GM18508 (cell line): ENCODE measurements around the gene GORASP2.
"Not testable (repeated sequence)": the region's sequence is repeated elsewhere in the genome, so short reads cannot be mapped to it uniquely, and the experiment has no call there.

Experiments
- ATAC-seq: cut with Tn5 transposase; IDR thresholded peaks from one replicate; pipeline ENCODE4 v1.9.1; 2021; ENCODE audit warnings: moderate number of reproducible peaks; ENCODE audit not compliant: insufficient read depth, unreplicated experiment

GORASP2 gene

GRCh38 chr2:170928824-170929685 lies at the start of gene GORASP2:
GORASP2 (plus strand) TSS chr2:170929253; CDS start chr2:170929341, 88 bp downstream.
- peak; percentile 75 for ATAC-seq

- ATAC-seq, result no peak
Observed at GRCh38 chr2:170881840-170882239, 47.2 kb upstream of the GORASP2 start.

- no peak for ATAC-seq
Observed at GRCh38 chr2:170882758-170883157, 46.3 kb upstream of the GORASP2 start.

GRCh38 chr2:170883683-170884082 lies 45.4 kb upstream of the GORASP2 start:
- no peak for ATAC-seq

- no peak for ATAC-seq
Observed at GRCh38 chr2:170885130-170885791, 43.8 kb upstream of the GORASP2 start.

GRCh38 chr2:170886386-170886785 lies 42.7 kb upstream of the GORASP2 start:
- ATAC-seq, result no peak

- no peak for ATAC-seq
Observed at GRCh38 chr2:170887496-170887895, 41.6 kb upstream of the GORASP2 start.

GRCh38 chr2:170887896-170888295 lies 41.2 kb upstream of the GORASP2 start:
- no peak for ATAC-seq

GRCh38 chr2:170891893-170892292 lies 37.2 kb upstream of the GORASP2 start:
- ATAC-seq, result no peak

GRCh38 chr2:170892391-170892951 lies 36.6 kb upstream of the GORASP2 start:
- ATAC-seq, result no peak

GRCh38 chr2:170895023-170895757 lies 33.9 kb upstream of the GORASP2 start:
- ATAC-seq, result no peak

GRCh38 chr2:170896622-170897021 lies 32.4 kb upstream of the GORASP2 start:
- no peak for ATAC-seq

GRCh38 chr2:170897108-170897507 lies 31.9 kb upstream of the GORASP2 start:
- ATAC-seq, result no peak

GRCh38 chr2:170905864-170906263 lies 23.2 kb upstream of the GORASP2 start:
- no peak for ATAC-seq

GRCh38 chr2:170911314-170911889 lies 17.7 kb upstream of the GORASP2 start:
- ATAC-seq, result no peak

GRCh38 chr2:170914994-170915666 lies 13.9 kb upstream of the GORASP2 start:
- ATAC-seq, result not testable (repeated sequence)

GRCh38 chr2:170917219-170917913 lies 11.7 kb upstream of the GORASP2 start:
- no peak for ATAC-seq

GRCh38 chr2:170917957-170918356 lies 11.1 kb upstream of the GORASP2 start:
- no peak for ATAC-seq

- ATAC-seq, result not testable (repeated sequence)
Observed at GRCh38 chr2:170921873-170922272, 7.2 kb upstream of the GORASP2 start.
